ENCODE measurements around the gene TSPAN1.

TSPAN1 gene

GRCh38 chr1:46160212-46160611, 14.7 kb upstream of the TSPAN1 start:
- no peak for DNase-seq (ENCODE audit: low read depth)

- no peak for DNase-seq (ENCODE audit: low read depth)
Measured at GRCh38 chr1:46166521-46167462, 8.1 kb upstream of the TSPAN1 start.

GRCh38 chr1:46168477-46168876, 6.4 kb upstream of the TSPAN1 start:
- DNase-seq (ENCODE audit: low read depth) = no peak

- no peak for DNase-seq (ENCODE audit: low read depth)
Measured at GRCh38 chr1:46169811-46170454, 5.0 kb upstream of the TSPAN1 start.

GRCh38 chr1:46171351-46171750, 3.5 kb upstream of the TSPAN1 start:
- no peak for DNase-seq (ENCODE audit: low read depth)

GRCh38 chr1:46171871-46172270, 3.0 kb upstream of the TSPAN1 start:
- no peak for DNase-seq (ENCODE audit: low read depth)

GRCh38 chr1:46172321-46172720, 2.6 kb upstream of the TSPAN1 start:
- no peak for DNase-seq (ENCODE audit: low read depth)

GRCh38 chr1:46173361-46173856, 1.5 kb upstream of the TSPAN1 start:
- DNase-seq (ENCODE audit: low read depth) = no peak

GRCh38 chr1:46175243-46175642, 356 bp downstream of the TSPAN1 start:
- no peak for DNase-seq (ENCODE audit: low read depth)

- no peak for DNase-seq (ENCODE audit: low read depth)
Measured at GRCh38 chr1:46176211-46176865, 1.5 kb downstream of the TSPAN1 start, which contains the start of gene P3R3URF. Gene P3R3URF, minus strand, starts transcription at chr1:46176488. Its CDS starts 17 bp downstream, at chr1:46176471.

- DNase-seq (ENCODE audit: low read depth) = peak; percentile 49
Measured at GRCh38 chr1:46179138-46180081, 4.5 kb downstream of the TSPAN1 start.

- no peak for DNase-seq (ENCODE audit: low read depth)
Measured at GRCh38 chr1:46180082-46180616, 5.3 kb downstream of the TSPAN1 start.

GRCh38 chr1:46181343-46182260, 6.7 kb downstream of the TSPAN1 start:
- no peak for DNase-seq (ENCODE audit: low read depth)

- DNase-seq (ENCODE audit: low read depth) = no peak
Measured at GRCh38 chr1:46183079-46183847, 8.4 kb downstream of the TSPAN1 start.

- no peak for DNase-seq (ENCODE audit: low read depth)
Measured at GRCh38 chr1:46183926-46184557, 9.2 kb downstream of the TSPAN1 start.

- no peak for DNase-seq (ENCODE audit: low read depth)
Measured at GRCh38 chr1:46184920-46185658, 10.2 kb downstream of the TSPAN1 start.

GRCh38 chr1:46186076-46186475, 11.2 kb downstream of the TSPAN1 start:
- DNase-seq (ENCODE audit: low read depth) = no peak
